ENCODE results near the gene ENKD1.

- TF ChIP-seq POLR2A (IDR thresholded peaks at IDR 0.05) (no peak), CTCF (IDR thresholded peaks at IDR 0.05) (no peak)
Measured at GRCh38 chr16:67704110-67704509, 37.6 kb upstream of the ENKD1 start.
